ENCODE measurements around the gene CETN2. TPM values are rescaled to one million over a fixed set of nuclear protein-coding genes. Genes with fewer than 3 reads are reported as not detected.
"Not testable (repeated sequence)": the region's sequence is repeated elsewhere in the genome, so short reads cannot be mapped to it uniquely, and the experiment has no call there.

Gene CETN2
- total RNA-seq, 1 donor, result 44.2 TPM

DNA sequence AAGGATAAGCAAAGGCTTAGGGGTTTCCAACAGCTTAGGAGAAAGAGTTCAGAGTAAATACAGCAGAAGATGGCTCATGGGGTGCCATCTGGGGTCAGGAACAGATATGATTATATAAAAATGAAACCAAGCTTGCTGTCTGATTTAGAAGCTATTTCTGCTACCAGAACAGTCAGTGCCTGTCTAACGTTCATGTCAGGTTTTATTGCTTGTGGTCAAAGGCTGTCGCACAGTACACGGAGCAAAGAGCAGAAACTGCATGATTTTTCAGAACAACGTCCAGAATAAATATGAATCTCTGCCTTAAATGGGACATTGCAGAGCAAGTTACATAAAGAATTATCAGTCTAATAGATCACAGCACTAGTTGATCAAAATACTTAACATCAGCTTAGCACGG is 17.4 kb downstream of the CETN2 start:
- no peaks in the 10 kb centered on the region for H3K27me3 ChIP-seq (ENCODE audit: insufficient read depth, low read length)
- no peak for DNase-seq (ENCODE audit: insufficient read length, low spot score, missing footprints)
- peak overlapping the region; percentile 30 for H3K4me3 ChIP-seq (ENCODE audit: insufficient read depth, low read length)
- H3K36me3 ChIP-seq (ENCODE audit: insufficient read depth, low read length), result no peaks in the 10 kb centered on the region
- no peaks in the 10 kb centered on the region for H3K79me2 ChIP-seq (ENCODE audit: insufficient read depth, low read length)
- no peak overlapping the region for H3K27ac ChIP-seq (ENCODE audit: low read depth, low read length)
- no peaks in the 10 kb centered on the region for H4K20me1 ChIP-seq (ENCODE audit: insufficient read depth, low read length)
- H2AFZ ChIP-seq (ENCODE audit: low read length), result peak overlapping the region; percentile 51
- H3K4me1 ChIP-seq (ENCODE audit: insufficient read depth, low read length), result no peaks in the 10 kb centered on the region
- TF ChIP-seq, protein P1, sequence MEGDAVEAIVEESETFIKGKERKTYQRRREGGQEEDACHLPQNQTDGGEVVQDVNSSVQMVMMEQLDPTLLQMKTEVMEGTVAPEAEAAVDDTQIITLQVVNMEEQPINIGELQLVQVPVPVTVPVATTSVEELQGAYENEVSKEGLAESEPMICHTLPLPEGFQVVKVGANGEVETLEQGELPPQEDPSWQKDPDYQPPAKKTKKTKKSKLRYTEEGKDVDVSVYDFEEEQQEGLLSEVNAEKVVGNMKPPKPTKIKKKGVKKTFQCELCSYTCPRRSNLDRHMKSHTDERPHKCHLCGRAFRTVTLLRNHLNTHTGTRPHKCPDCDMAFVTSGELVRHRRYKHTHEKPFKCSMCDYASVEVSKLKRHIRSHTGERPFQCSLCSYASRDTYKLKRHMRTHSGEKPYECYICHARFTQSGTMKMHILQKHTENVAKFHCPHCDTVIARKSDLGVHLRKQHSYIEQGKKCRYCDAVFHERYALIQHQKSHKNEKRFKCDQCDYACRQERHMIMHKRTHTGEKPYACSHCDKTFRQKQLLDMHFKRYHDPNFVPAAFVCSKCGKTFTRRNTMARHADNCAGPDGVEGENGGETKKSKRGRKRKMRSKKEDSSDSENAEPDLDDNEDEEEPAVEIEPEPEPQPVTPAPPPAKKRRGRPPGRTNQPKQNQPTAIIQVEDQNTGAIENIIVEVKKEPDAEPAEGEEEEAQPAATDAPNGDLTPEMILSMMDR (IDR thresholded peaks at IDR 0.05; ENCODE audit: extremely low read depth, low read depth, low read length), result no peak
- H3K9me3 ChIP-seq (ENCODE audit: low read depth, low read length), result no peaks in the 10 kb centered on the region
- H3K4me2 ChIP-seq (ENCODE audit: insufficient read depth, low read length), result peak overlapping the region; percentile 52

DNA sequence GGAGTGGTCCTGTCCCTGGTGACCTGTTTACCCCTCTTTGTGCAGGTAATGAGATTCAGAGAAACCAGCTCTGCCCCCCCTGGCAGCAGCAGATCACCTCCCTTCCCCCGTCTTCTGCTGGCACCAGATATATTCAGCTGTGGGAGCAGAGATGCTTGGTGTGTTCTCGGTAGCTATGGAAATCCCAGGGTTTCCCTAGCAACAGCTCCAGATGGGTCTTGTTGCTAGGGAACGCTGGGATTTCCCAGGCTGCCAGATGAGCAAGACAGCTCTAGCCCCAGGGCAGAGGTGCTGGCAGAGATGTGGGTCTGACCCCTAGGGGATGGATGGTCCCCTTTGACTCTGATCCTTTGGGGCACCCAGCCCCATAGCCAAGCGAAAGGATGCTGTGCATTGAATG is 20.2 kb downstream of the CETN2 start:
- TF ChIP-seq, protein P1 (IDR thresholded peaks at IDR 0.05; ENCODE audit: extremely low read depth, low read depth, low read length), result no peak
- H3K27ac ChIP-seq (ENCODE audit: low read depth, low read length), result no peak overlapping the region
- no peaks in the 10 kb centered on the region for H3K79me2 ChIP-seq (ENCODE audit: insufficient read depth, low read length)
- no peak for DNase-seq (ENCODE audit: insufficient read length, low spot score, missing footprints)
- H3K9me3 ChIP-seq (ENCODE audit: low read depth, low read length), result no peaks in the 10 kb centered on the region
- no peaks in the 10 kb centered on the region for H3K27me3 ChIP-seq (ENCODE audit: insufficient read depth, low read length)
- no peaks in the 10 kb centered on the region for H4K20me1 ChIP-seq (ENCODE audit: insufficient read depth, low read length)
- no peaks in the 10 kb centered on the region for H3K4me1 ChIP-seq (ENCODE audit: insufficient read depth, low read length)
- H2AFZ ChIP-seq (ENCODE audit: low read length), result no peak overlapping the region
- H3K4me2 ChIP-seq (ENCODE audit: insufficient read depth, low read length), result no peak overlapping the region
- H3K4me3 ChIP-seq (ENCODE audit: insufficient read depth, low read length), result no peak overlapping the region
- no peaks in the 10 kb centered on the region for H3K36me3 ChIP-seq (ENCODE audit: insufficient read depth, low read length)

DNA sequence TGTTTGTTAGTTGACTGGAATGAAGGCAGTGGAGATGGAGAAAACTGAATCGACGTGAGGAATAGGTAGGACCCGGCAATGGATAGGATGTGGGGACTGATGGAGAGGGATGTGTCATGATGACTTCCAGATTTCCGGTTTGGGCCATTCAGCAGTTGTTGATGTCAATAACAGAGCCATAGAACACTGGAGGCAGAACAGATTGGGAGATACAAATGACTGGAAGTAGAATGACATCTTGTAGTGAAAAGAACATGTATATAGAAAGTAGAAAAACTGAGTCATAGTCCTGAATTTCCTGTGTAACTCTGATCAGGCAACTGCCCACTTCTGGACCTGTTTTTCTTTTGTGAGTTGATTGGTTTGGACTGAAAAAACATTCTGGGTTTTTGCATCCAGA is 24.5 kb downstream of the CETN2 start:
- no peaks in the 10 kb centered on the region for H3K36me3 ChIP-seq (ENCODE audit: insufficient read depth, low read length)
- no peak overlapping the region for H2AFZ ChIP-seq (ENCODE audit: low read length)
- H3K79me2 ChIP-seq (ENCODE audit: insufficient read depth, low read length), result no peaks in the 10 kb centered on the region
- no peaks in the 10 kb centered on the region for H3K4me1 ChIP-seq (ENCODE audit: insufficient read depth, low read length)
- no peak overlapping the region for H3K4me2 ChIP-seq (ENCODE audit: insufficient read depth, low read length)
- no peaks in the 10 kb centered on the region for H3K9me3 ChIP-seq (ENCODE audit: low read depth, low read length)
- TF ChIP-seq, protein P1 (IDR thresholded peaks at IDR 0.05; ENCODE audit: extremely low read depth, low read depth, low read length), result no peak
- H3K4me3 ChIP-seq (ENCODE audit: insufficient read depth, low read length), result no peak overlapping the region
- DNase-seq (ENCODE audit: insufficient read length, low spot score, missing footprints), result no peak
- no peak overlapping the region for H3K27ac ChIP-seq (ENCODE audit: low read depth, low read length)
- no peaks in the 10 kb centered on the region for H3K27me3 ChIP-seq (ENCODE audit: insufficient read depth, low read length)
- no peaks in the 10 kb centered on the region for H4K20me1 ChIP-seq (ENCODE audit: insufficient read depth, low read length)

DNA sequence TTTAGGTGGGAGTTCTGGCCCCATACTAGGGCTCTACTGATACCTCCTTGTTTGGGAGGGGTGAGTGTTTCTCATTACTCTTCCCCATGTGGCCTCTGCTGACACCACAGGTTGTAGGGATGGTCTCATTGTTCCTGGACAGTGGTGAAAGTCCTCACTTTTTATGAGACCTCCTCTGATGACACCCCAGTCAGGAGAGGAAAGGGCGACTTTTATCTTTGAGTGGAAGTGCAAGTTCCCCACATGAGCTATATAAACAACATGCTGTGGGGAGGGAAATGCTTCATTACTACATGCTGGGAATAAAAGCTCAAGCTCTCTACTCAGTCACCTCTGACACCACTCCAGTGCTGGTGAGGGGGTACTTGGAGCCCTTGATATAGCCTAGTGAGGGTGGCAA is 31.6 kb downstream of the CETN2 start:
- TF ChIP-seq, protein P1 (IDR thresholded peaks at IDR 0.05; ENCODE audit: extremely low read depth, low read depth, low read length), result no peak
- Histone ChIP-seq H3K27me3 (ENCODE audit: insufficient read depth, low read length) (no peaks in the 10 kb centered on the region), H2AFZ (ENCODE audit: low read length) (no peak overlapping the region), H3K4me2 (ENCODE audit: insufficient read depth, low read length) (no peak overlapping the region), H3K27ac (ENCODE audit: low read depth, low read length) (no peak overlapping the region), H4K20me1 (ENCODE audit: insufficient read depth, low read length) (no peaks in the 10 kb centered on the region), H3K36me3 (ENCODE audit: insufficient read depth, low read length) (no peaks in the 10 kb centered on the region), H3K9me3 (ENCODE audit: low read depth, low read length) (no peaks in the 10 kb centered on the region), H3K4me3 (ENCODE audit: insufficient read depth, low read length) (no peak overlapping the region), H3K4me1 (ENCODE audit: insufficient read depth, low read length) (no peaks in the 10 kb centered on the region), H3K79me2 (ENCODE audit: insufficient read depth, low read length) (no peaks in the 10 kb centered on the region)
- DNase-seq (ENCODE audit: insufficient read length, low spot score, missing footprints), result no peak

DNA sequence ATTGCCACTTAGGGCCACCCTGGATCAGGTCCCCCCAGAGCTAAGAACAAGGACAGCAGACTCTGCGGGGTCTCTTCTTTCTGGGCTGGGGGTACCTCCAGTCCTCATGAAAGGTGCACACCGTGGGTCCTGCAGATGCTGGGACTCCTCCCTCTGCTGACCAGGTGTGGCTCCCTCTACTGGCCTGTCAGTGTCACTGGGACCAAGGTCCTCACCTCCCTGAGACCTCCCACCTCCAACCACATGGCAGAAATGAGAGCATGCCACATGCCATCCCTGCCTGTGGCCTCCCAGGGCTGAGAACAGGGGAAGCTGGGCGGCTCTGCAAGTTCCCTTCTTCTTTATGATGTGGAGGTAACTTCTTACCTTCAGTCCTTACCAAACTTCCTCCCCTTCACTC is 43.5 kb downstream of the CETN2 start:
- H3K4me3 ChIP-seq (ENCODE audit: insufficient read depth, low read length); H3K79me2 ChIP-seq (ENCODE audit: insufficient read depth, low read length); H3K36me3 ChIP-seq (ENCODE audit: insufficient read depth, low read length); H3K4me1 ChIP-seq (ENCODE audit: insufficient read depth, low read length); H3K4me2 ChIP-seq (ENCODE audit: insufficient read depth, low read length); DNase-seq (ENCODE audit: insufficient read length, low spot score, missing footprints); H2AFZ ChIP-seq (ENCODE audit: low read length); H3K27ac ChIP-seq (ENCODE audit: low read depth, low read length); H3K9me3 ChIP-seq (ENCODE audit: low read depth, low read length); H3K27me3 ChIP-seq (ENCODE audit: insufficient read depth, low read length); H4K20me1 ChIP-seq (ENCODE audit: insufficient read depth, low read length): not testable (repeated sequence)
